Brain pericyte (primary cell): ENCODE results near the gene SPATA25.
A peak's percentile ranks its signal among the peaks of the same experiment; 100 is the strongest.

Experiments
- DNase-seq: peaks from one replicate; pipeline ENCODE4 v3.0.0-alpha.2; 2012; ENCODE audit warnings: low read depth, low spot score

Gene SPATA25

GRCh38 chr20:45867136-45867818 is 20.1 kb downstream of the SPATA25 start:
- no peak for DNase-seq

DNA sequence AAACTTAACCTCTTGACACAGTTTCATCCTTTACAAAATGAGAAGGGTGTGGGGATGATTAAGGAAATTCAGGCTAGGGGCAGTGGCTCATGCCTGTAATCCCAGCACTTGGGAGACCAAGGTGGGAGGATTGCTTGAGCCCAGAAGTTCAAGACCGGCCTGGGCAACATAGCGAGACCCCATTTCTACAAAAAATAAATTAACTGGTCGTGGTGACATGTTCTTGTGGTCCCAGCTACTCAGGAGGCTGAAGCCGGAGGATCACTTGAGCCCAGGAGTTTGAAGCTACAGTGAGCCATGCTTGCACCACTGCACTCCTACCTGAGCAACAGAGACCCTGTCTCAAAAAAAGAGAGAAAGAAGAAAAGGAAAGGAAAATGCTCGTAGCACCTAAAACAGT is 21.0 kb downstream of the SPATA25 start:
- DNase-seq = no peak

GRCh38 chr20:45863543-45864470 is 23.6 kb downstream of the SPATA25 start:
- no peak for DNase-seq

GRCh38 chr20:45861221-45862075 is 26.0 kb downstream of the SPATA25 start:
- DNase-seq = no peak

GRCh38 chr20:45860560-45861220 is 26.7 kb downstream of the SPATA25 start:
- no peak for DNase-seq

- DNase-seq = no peak
These were observed 27.5 kb downstream of the SPATA25 start for GRCh38 chr20:45859916-45860315.

GRCh38 chr20:45857882-45858216 is 29.6 kb downstream of the SPATA25 start:
- no peak for DNase-seq

DNA sequence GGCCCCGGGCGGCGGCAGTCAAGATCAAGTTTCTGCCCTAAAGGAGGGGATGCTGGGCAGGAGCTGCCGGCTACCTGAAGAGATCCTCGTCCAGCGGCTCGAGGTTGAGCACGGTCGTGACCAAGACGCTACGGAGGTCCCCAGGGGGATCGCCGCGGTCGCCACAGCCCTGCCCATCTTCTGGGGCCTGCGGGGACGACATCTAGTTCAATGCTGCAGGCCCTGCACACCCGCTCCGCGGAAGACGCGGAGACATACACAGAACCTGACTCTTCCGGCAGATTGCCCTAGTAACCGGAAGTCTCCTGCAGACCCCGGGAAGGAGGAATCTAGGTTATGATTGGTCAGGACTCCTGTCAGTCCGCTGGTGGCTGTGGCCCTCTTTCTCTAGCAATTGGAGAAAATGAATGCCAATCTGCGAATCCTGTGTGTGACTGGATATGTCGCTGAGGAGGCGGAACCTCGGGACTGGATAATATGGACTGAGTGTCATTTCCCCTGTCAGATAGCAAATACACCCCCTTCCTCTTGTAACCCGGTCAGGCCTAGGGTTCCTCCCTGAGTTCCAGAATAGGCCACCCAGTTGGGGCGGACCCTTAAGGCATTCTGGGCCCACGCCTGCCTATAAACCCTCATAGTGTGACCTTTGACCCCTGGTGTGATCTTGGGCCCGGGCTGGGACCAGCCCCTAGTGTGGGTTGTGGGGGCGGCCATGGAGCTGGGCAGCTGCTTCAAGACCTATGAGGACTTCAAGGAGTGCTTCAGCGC is 30.1 kb downstream of the SPATA25 start, which contains the start of the genes ACOT8 and ZSWIM3:
Gene ACOT8, minus strand, starts transcription at position 279 of the 768 bp plus-strand sequence. Its CDS starts 77 bp downstream, at position 202.
Gene ZSWIM3, plus strand, starts transcription at position 501 of the 768 bp plus-strand sequence. Its CDS starts 212 bp downstream, at position 713.
- peak; percentile 98 for DNase-seq

- DNase-seq = no peak
These were observed 33.9 kb downstream of the SPATA25 start for GRCh38 chr20:45853484-45853883.

- no peak for DNase-seq
These were observed 35.1 kb downstream of the SPATA25 start for GRCh38 chr20:45852326-45852725.

- no peak for DNase-seq
These were observed 35.9 kb downstream of the SPATA25 start for GRCh38 chr20:45851501-45851900.

DNA sequence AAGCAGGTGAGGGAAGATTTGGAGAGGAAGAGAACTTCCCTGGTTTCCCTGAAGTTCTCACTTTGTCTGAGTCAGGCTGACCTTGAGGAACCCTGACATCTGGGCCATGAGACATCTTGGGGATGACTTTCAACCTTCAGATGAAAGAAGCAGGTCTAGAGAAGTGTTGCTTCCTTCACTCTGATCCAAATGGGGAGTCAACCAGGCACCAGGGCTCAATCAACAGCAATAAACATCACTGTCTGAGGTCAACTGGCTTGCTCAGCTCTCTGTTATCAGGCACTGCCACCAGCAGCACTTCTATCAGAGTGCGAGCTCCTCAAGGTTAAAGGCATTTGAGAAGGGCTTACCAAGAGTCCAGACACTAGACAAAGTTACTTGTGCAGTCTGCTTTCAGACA is 36.5 kb downstream of the SPATA25 start:
- DNase-seq = no peak

- DNase-seq = no peak
These were observed 37.2 kb downstream of the SPATA25 start for GRCh38 chr20:45850238-45850637.

GRCh38 chr20:45848969-45849582 is 38.3 kb downstream of the SPATA25 start:
- no peak for DNase-seq

DNA sequence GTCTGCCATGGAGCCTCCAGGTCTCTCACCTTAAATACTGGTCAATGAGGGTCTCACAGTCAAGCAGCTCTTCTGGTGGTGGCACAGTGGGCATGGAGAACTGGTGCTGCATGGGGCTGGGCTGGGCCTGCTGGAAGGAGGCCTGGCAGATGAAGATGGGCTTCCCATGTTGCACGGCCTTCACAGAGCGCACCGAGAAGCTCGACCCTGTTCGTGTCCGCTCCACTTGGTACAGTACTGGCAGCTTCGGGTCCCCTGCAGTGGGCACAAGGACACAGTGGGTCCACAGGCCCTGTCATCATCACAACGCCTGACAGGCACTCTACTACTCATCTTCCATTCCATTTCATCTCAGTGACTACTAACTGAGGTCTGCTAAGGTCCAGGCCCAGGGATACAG is 39.0 kb downstream of the SPATA25 start:
- DNase-seq = no peak

- DNase-seq = no peak
These were observed 42.0 kb downstream of the SPATA25 start for GRCh38 chr20:45845452-45845851.

DNA sequence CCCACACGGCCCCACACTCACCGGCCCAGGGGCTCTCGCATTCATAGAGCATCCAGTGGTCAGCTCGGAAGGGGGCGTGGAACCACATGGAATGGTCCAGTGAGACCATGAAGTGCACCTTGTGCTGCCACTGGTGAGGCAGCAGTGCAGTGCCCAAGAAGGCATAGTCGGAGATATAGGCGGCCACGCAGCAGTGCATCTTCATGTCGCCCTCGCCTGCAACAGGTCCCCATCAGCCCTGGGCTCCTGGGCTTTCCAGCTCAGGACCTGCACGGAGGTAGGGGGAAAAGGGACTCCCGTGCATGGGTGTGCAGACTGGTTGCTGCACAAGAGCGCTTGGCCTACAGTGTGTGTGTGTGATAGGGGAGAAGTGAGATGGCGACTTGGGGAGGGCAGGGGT is 43.9 kb downstream of the SPATA25 start:
- DNase-seq = no peak

GRCh38 chr20:45842169-45842812 is 45.1 kb downstream of the SPATA25 start:
- no peak for DNase-seq

DNA sequence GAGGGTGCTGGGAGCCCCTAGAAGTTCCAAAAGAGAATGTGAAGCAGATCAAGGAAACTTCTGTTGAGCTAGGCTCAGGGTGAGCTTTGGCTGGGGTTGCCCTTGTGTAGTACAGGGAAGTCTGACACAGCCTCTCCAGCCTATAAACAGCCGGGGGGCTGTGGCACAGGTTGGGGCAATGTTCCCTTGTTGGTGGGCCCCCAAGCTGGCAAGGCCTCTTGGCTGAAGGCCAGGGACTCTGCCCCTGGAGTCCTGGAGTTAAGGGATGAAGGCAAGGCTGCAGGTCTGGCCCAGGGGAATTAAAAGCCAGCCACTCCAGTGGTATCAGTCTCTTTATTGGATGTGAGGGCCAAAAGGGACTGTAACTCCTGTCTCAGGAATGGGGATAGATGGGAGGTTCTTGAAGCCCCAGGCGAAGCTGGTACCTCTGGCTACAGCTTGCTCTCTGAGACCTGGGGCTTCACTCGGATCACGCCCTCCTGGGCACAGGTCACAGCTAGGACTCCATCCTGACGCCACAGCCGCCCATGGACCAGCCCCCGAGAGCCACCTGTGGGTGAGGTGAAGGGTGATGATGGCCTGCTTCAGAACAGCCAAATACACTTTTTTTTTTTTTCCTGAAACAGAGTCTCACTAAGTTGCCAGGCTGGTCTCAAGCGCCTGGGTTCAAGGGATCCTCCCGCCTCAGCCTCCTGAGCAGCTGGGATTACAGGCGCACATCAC is 45.9 kb downstream of the SPATA25 start:
- DNase-seq = no peak
